Progenitor cell of endocrine pancreas (in vitro differentiated cells): Measurements from ENCODE around the gene AKT2. TPM values are rescaled to one million over a fixed set of nuclear protein-coding genes. Genes with fewer than 3 reads are reported as not detected.

Experiments
- DNase-seq: peaks from one replicate; pipeline ENCODE4 v3.0.0; 2021; ENCODE audit warnings: low spot score; ENCODE audit not compliant: unreplicated experiment
- H3K27ac Mint-ChIP-seq: 2 replicates; pipeline ENCODE4 v1.8.0; 2021; ENCODE audit warnings: mild to moderate bottlenecking, moderate library complexity, mixed read lengths
- H3K27me3 Mint-ChIP-seq: 2 replicates; pipeline ENCODE4 v1.8.0; 2021; ENCODE audit warnings: mixed read lengths
- H3K36me3 Mint-ChIP-seq: 2 replicates; pipeline ENCODE4 v1.8.0; 2022; ENCODE audit warnings: mixed read lengths; ENCODE audit not compliant: insufficient read depth
- H3K4me1 Mint-ChIP-seq: 2 replicates; pipeline ENCODE4 v1.8.0; 2021; ENCODE audit warnings: low read depth, mixed read lengths
- H3K4me3 Mint-ChIP-seq: 2 replicates; pipeline ENCODE4 v1.8.0; 2021; ENCODE audit warnings: low read depth, mild to moderate bottlenecking, moderate library complexity, mixed read lengths
- H3K9me3 Mint-ChIP-seq: 2 replicates; pipeline ENCODE4 v1.8.0; 2021; ENCODE audit warnings: low read depth, mixed read lengths
- total RNA-seq: library from RNA; stranded (reverse); gene quantifications from 2 replicates; pipeline ENCODE4 v1.2.1, GENCODE V29; 2021
- TF ChIP-seq, protein P1 (sequence below): fragments of 200-600 bp; sonication (generic); IDR thresholded peaks from one replicate; pipeline ENCODE4 v1.5.0; 2021; ENCODE audit warnings: antibody characterized with exemption, mild to moderate bottlenecking; ENCODE audit not compliant: unreplicated experiment

AKT2 gene
- total RNA-seq, 1 donor from 2014 or later, result 200 TPM

DNA sequence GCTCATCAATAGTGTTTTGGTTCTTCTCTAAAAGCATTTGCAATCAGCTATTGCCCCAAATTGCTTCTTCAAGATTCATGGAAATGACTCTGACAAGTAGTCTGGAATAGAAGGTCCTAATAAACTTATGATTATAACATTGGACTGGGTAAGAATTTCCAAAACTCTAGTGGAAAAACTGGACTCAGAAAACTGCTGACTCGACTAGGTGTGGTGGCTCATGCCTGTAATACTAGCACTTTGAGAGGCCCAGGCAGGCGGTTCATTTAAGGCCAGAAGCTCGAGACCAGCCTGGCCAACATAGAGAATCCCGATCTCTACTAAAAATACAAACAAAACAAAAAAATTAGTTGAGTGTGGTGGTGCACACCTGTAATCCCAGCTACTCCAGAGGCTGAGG lies 15.5 kb upstream of the AKT2 start:
- Mint-ChIP-seq H3K27ac (no peak overlapping the region), H3K27me3 (no peaks in the 10 kb centered on the region), H3K9me3 (no peaks in the 10 kb centered on the region), H3K36me3 (no peaks in the 10 kb centered on the region), H3K4me3 (no peak overlapping the region), H3K4me1 (peaks cover 10% of the 10 kb centered on the region)
- TF ChIP-seq, protein P1, sequence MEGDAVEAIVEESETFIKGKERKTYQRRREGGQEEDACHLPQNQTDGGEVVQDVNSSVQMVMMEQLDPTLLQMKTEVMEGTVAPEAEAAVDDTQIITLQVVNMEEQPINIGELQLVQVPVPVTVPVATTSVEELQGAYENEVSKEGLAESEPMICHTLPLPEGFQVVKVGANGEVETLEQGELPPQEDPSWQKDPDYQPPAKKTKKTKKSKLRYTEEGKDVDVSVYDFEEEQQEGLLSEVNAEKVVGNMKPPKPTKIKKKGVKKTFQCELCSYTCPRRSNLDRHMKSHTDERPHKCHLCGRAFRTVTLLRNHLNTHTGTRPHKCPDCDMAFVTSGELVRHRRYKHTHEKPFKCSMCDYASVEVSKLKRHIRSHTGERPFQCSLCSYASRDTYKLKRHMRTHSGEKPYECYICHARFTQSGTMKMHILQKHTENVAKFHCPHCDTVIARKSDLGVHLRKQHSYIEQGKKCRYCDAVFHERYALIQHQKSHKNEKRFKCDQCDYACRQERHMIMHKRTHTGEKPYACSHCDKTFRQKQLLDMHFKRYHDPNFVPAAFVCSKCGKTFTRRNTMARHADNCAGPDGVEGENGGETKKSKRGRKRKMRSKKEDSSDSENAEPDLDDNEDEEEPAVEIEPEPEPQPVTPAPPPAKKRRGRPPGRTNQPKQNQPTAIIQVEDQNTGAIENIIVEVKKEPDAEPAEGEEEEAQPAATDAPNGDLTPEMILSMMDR, result no peak
- DNase-seq, result no peak

DNA sequence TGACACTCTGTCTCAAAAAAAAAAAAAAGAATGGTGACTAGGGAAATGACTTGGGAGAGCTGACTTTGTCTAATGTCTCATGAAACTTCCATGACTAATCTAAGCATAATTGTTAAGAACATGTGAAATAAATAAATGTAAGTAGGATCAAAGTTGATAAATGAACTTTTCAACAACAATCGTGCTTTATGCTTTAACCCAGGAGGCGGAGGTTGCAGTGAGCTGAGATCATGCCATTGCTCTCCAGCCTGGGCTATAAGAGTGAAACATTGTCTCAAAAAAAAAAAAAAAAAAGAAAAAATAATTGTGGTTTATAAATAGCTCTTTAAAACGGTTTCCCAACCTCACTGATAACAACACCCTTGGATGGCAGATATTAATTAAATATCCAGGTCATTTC lies 12.9 kb upstream of the AKT2 start:
- Mint-ChIP-seq H3K27ac (no peak overlapping the region), H3K9me3 (no peaks in the 10 kb centered on the region), H3K36me3 (no peaks in the 10 kb centered on the region), H3K4me3 (no peak overlapping the region), H3K4me1 (no peaks in the 10 kb centered on the region), H3K27me3 (no peaks in the 10 kb centered on the region)
- DNase-seq, result no peak
- TF ChIP-seq, protein P1, result no peak

DNA sequence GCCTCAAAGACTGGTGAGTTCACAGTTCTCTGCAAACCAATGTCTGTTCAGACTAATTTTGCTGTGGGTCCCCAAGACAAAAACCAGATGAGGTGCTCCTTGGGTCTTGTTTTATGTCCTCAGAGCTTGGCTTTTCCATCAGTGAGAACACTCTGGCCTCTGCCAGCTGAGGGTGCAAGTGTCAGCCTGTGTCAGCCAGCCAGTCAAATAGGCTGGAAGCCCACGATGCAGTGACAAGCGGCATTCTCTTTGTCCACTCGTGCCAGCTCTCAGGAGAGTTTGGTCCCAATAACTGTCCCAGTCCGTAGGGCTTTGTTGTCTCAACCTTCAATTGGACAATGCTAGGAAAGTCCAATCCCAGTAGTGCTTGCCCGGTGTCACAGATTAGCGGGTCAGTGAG lies 9.4 kb upstream of the AKT2 start:
- H3K27me3 Mint-ChIP-seq, result no peaks in the 10 kb centered on the region
- no peaks in the 10 kb centered on the region for H3K36me3 Mint-ChIP-seq
- no peaks in the 10 kb centered on the region for H3K4me1 Mint-ChIP-seq
- no peak overlapping the region for H3K27ac Mint-ChIP-seq
- TF ChIP-seq, protein P1, result no peak
- no peak for DNase-seq
- no peaks in the 10 kb centered on the region for H3K9me3 Mint-ChIP-seq
- H3K4me3 Mint-ChIP-seq, result no peak overlapping the region

DNA sequence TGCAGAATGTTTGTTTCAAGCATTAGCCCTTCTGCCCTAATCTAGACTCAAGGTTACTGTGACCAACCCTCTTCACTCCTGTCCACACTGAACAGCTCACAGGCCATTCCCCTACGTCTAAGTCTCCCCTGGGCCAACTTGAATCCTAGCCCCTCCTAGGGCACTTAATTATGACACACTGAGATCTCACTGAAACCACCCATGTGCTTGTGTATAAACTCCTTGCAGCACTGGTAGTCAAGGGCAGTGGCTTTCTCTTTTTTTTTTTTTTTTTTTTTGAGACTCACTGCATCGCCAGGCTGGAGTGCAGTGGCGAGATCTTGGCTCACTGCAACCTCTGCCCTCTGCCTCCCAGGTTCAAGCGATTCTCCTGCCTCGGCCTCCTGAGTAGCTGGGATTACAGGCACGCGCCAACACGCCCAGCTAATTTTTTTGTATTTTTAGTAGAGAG lies 1.9 kb upstream of the AKT2 start:
- Mint-ChIP-seq H3K27me3 (no peaks in the 10 kb centered on the region), H3K9me3 (no peaks in the 10 kb centered on the region), H3K4me3 (no peak overlapping the region), H3K4me1 (peaks cover 22% of the 10 kb centered on the region), H3K36me3 (no peaks in the 10 kb centered on the region), H3K27ac (peak overlapping the region; percentile 25)
- TF ChIP-seq, protein P1, result no peak
- no peak for DNase-seq

DNA sequence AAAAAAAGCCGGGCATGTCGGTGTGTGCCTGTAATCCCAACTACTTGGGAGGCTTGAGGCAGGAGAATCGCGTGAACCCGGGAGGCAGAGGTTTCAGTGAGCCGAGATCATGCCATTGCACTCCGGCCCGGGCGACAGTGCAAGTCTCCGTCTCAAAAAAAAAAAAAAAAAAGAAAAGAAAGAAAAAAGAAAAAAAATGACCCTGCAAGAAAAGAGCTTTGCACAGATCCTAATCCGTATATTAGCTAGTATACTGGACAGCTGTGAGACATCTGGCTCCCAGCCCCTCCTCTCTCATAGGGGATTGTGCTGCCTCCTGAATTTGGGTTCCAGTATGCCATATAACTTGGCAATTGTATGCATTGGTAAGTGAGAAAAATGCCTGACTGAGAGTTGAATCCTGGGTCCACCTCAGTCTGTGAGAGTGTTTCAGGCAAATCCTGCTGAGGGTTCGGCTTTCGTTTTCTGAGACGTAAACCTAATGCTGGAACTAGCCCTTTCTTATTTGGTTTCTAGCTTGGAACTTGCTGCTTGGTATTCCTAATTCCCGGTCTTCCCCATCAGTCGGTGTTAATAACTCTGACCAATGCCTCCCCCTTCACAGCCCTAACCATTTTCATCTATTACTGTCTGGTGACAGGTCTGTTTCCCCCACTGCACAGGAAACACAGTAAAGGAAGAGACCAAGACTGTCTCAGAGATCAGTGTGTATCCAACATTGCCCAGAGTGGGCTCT lies 1.3 kb upstream of the AKT2 start:
- H3K27me3 Mint-ChIP-seq, result no peaks in the 10 kb centered on the region
- no peak overlapping the region for H3K4me3 Mint-ChIP-seq
- TF ChIP-seq, protein P1, result no peak
- peak overlapping the region; percentile 99 for H3K27ac Mint-ChIP-seq
- peaks cover 22% of the 10 kb centered on the region for H3K4me1 Mint-ChIP-seq
- no peak for DNase-seq
- no peaks in the 10 kb centered on the region for H3K9me3 Mint-ChIP-seq
- no peaks in the 10 kb centered on the region for H3K36me3 Mint-ChIP-seq
